Ureter (tissue), 1 donor: ENCODE results near the gene SFMBT1. TPM values are rescaled to one million over a fixed set of nuclear protein-coding genes. Genes with fewer than 3 reads are reported as not detected.
A peak's percentile ranks its signal among the peaks of the same experiment; 100 is the strongest.
"Not testable (repeated sequence)": the region's sequence is repeated elsewhere in the genome, so short reads cannot be mapped to it uniquely, and the experiment has no call there.

Source experiments
- DNase-seq: peaks from one replicate; pipeline ENCODE4 v3.0.0-alpha.2; 2020; ENCODE audit warnings: low spot score
- total RNA-seq: library from RNA; stranded (reverse); gene quantifications from one replicate; pipeline ENCODE4 v1.2.4, GENCODE V29; 2023
- donor health status: DM: yes; HTN: yes; CAD: no.

The SFMBT1 gene
- total RNA-seq, 1 donor from 2014 or later = 15.1 TPM

DNA sequence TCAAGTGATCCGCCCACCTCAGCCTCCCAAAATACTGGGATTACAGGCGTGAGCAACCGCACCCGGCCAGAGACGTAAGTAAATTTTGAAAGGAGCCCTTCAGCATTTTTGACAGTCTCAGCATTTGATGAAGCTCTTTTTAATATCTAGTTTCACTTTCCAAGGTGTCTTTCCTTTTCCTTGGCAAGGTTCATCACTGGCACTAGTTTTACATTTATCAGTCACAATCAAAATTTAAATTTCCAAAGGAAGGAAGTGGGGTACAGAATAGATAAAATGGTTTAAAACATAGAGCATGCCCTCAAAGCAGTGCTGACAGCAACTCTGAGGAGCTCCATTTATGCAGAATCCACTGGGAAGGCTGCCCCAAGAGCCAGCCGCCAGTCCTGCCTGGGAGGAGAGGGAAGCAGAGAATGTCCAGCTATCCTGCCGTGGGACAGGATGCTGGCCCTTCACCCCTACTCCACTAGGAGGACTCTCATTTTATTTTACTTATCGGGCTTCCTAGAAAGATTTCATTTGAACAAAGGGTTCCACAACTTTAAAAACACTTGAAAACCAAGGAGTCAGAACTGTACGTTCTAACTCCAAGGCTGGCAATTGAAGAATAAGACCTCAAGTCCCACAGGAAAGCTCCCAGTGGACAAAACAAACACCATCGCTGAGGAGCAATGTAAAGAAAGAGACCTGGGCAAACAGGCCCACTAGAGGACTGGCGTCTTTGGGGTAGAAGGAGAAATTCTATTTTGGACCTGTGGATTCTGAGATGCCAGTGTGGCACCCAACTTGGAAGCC lies 9.9 kb downstream of the SFMBT1 start:
- no peak for DNase-seq

DNA sequence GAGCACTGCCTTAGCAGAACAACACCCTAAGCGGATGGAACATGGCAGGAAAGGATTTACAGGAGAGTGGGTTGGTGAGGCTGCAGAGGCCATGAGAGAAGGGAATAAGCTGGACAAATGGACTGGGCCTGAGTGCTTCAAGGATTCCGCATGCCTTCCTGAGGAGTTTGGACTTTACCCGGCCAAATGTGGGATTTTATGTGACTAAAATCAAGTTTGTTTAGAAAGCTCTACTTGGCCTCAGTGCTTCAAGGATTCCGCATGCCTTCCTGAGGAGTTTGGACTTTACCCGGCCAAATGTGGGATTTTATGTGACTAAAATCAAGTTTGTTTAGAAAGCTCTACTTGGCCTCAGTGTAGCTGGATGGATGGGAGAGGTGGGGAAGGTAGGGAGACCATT lies 10.9 kb downstream of the SFMBT1 start:
- not testable (repeated sequence) for DNase-seq

DNA sequence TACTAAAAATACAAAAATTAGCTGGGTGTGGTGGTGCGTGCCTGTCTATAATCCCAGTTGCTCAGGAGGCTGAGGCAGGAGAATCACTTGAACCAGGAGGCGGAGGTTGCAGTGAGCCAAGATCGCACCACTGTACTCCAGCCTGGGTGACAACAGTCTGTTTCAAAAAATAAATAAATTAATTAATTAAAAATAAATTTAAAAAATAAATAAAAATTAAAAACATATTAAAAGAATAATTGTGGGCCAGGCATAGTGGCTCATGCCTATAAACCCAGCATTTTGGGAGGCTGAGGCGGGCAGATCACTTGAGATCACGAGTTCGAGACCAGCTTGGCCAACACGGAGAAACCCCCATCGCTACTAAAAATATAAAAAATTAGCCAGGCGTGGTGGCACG lies 11.5 kb downstream of the SFMBT1 start:
- not testable (repeated sequence) for DNase-seq

DNA sequence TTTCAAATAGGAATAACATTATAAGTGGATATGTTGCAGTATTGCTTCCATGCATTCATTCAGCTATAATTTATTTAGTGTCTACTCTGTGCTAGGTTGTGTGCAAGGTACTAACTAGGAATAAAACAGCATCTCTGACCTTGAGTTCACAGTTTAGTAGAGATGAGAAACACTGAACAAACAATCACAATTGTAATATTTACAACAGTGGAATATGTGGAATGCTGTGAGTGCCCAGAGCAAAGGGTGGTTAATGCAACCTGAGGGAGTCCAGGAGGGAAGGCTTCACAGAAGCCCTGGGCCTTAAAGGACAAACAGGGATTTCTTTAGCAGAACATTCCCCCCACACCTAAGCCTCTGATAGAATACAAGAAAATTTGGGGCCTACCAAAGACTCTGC lies 13.3 kb downstream of the SFMBT1 start:
- DNase-seq = no peak

DNA sequence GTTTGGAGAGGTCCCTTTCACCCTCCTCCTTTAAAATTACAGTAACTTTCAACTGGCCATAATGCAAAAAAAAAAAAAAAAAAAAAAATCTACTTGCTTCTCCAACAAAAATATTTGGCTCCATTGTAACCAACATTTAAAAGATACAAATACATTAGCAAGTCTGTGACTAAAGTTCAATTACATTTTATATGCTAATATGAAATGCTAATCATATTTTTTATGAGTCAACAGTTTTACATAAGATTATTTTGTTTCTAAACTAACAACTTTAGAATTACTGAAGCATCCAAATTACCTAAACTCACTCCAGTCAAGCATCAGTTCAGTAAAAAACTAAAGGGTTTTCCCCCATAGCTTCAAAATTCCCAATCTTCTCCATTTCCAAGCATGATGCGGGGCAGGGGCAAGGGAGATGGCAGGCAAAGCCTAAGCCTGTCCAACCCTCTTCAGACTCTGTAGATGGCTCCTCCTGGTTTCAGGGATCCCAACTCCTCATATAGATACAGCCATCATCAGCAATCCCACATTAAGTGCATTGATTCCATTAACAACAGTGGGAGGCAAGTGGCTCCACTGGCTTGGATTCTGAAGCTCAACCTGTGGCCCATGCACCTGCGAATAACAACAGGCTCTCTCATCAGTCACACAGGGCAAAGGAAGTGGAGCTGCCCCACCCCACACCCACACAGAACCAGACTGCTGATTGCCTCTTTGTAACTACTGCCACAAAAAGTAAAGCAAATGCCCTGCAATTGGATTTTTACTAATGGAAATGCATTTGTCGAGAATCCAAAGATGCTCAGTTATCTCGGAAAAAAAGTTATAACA lies 15.0 kb downstream of the SFMBT1 start:
- DNase-seq = no peak

DNA sequence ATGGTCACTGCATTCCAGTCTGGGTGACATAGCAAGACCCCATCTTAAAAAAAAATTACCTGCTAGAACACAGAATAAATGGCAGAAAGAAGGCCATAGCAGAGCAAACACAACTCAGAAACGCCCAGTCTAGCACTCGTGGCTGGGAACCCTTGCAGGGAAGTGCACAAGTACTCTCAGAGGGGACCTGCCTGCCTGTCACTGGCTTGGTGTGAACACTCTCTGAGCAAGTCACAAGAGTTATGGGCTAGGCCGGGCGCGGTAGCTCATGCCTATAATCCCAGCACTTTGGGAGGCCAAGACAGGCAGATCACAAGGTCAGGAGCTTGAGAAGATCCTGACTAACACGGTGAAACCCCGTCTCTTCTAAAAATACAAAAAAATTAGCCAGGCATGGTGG lies 17.2 kb downstream of the SFMBT1 start:
- no peak for DNase-seq

DNA sequence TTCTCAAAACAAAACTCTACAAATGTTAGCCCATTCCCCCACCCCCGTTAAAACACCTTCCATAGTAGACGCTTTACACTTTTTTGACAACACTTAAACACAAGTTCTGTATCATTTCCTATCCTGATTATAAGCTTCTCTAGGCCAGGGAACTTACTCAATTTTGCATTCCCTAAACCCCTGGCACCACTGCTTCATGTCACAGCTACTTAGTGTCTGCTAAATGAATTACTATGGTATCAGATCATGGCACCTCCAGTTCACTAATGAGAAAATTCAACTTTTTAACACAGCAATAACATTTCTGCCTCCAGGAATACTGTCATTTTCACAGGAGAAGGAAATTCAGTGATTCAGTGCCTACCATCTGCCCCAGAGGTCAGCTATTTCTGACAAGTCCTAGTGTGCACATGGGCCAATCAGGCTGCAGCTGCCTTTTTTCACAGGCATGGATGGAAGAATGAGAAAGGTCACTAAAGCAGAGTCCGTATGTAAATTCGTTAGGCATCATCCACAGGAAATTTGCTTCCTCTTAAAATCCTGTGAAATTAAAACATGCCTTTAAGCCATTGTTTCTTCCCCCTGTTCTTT lies 18.5 kb downstream of the SFMBT1 start:
- DNase-seq = no peak

DNA sequence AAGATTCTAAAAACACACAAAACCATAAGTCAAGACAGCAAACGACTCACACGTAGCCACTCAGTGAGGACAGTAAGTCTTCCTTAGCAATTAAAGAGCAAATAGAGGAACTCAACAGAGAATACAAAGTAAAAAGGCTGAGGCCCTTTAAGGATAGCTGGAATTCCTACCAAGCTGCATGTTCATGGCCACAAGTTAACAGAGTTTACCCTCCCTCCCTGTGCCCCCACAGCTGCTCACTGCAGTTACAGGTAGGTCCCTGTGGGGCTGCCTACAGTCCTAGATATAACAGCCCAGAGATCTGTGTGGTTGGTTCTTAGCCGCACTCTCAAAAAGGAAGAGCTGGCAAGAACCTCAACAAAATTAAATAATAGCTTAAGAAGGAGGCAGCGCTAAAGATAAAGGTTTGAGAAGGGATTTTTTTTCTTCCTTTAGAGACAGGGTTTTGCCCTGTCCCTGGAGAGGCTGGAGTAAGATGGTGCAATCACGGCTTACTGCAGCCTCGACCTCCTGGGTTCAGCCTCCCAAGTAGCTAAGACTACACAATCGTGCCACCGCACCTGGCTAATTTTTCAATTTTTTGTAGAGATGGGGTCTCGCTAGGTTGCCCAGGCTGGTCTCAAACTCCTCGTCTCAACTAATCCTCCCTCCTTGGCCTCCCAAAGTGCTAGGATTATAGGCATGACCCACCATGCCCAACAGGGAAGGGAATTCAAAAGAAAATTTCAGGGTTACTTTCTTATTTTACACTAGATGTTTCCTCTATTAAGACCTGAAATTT lies 19.3 kb downstream of the SFMBT1 start:
- DNase-seq = no peak

DNA sequence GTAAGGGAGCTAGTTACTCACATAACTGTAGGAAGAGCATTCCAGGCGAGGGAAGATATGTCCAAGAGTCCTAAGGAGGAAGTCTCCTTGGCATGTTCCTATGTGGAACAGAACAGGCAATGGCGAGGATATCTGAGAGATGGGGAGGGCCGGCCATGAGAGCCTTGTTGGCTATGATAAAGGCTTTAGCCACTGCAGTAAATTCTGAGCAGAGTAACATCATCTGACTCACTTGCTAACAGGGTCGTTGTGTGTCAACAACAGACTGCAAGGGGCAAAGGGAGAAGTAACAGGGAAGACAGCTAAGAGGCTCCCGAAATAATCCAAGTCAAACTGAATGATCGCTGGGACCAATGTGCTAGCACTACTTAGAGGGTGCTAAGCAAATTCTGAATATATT lies 21.6 kb downstream of the SFMBT1 start:
- DNase-seq = no peak

DNA sequence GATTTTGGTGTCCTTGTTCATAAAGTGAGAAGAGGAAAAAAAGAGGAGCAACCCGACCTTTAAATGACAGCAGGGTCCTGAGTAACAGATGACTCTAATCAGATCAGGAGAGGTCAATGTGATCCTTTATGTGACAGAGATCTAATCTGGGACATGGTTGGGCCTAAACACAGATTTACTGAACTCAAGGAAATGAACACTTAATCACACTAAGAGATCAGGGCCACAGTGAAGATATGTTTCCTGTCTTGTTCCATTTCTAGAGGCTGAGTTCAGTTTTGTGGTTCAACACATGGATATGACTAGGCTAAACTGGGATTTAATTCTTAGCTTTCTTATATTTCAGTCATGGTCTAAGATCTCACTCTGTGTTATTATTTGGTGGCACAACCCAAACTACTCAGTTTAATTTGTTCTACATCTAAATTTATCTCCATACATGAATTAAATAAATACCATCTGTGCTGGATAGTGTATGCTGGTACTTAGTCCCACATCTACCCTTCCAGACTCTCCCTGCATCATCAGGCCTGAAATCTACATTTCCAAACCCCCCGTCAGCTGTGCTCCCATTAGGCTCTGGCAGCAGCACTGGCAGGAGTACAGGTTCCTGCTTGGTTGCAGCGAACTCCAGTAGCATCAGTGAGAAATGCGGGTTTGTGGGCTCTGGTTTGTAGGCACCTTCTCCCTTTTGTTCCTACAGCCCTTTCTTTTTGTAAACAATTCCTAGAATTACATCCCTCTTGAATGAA lies 22.6 kb downstream of the SFMBT1 start:
- no peak for DNase-seq

DNA sequence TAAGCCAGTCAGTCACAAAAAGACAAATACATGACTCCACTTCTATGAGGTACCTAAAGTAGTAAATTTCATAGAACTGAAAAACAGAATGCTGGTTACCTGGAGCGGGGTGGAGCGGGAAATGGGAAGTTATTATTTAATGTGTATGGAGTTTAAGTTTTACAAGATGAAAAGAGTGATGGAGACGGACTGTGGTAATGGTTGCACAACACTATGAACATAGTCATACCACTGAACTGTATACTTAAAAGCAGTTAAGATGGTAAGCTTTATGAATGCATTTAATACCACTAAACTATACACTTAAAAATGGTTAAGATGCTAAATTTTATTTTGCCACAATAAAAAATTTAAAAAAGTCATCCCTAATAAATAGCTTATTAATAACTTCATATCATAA lies 23.2 kb downstream of the SFMBT1 start:
- DNase-seq = no peak

DNA sequence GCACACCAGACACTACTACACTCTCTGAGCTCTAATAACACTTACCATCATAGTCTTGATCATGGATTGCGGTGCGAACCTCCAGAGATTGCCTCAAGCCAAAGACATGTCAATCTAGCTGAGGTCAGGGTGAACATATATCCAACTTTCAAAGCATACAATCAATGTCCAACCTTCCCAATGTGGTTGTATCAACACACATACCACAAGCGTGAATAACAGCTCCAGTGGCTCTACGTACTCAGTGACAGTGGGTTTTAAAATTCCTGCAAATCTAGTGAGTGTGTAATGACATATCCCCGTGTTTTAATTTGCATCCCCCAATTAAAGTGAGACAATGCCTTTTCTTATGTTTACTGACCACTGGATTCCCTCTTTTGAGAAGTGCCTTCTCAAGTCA lies 29.6 kb downstream of the SFMBT1 start:
- no peak for DNase-seq

DNA sequence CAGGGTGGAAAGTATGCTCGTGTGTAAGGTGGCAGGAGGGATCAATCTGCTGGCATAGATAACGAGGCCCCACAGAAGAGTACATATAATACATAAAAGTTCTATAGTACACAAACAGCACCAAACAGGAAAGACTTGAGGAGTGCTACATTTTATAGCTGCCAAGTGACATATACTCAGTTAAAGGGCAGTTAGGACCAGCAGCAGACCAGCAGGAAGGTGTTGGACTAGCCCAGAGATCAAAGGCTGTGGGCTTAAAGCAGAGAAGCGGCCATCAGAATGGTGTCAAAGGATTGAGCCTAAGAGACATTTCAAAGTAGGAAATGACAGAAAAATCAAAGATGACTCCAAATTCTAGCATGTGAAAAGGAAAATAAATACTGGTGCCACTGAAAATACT lies 34.5 kb downstream of the SFMBT1 start:
- no peak for DNase-seq

DNA sequence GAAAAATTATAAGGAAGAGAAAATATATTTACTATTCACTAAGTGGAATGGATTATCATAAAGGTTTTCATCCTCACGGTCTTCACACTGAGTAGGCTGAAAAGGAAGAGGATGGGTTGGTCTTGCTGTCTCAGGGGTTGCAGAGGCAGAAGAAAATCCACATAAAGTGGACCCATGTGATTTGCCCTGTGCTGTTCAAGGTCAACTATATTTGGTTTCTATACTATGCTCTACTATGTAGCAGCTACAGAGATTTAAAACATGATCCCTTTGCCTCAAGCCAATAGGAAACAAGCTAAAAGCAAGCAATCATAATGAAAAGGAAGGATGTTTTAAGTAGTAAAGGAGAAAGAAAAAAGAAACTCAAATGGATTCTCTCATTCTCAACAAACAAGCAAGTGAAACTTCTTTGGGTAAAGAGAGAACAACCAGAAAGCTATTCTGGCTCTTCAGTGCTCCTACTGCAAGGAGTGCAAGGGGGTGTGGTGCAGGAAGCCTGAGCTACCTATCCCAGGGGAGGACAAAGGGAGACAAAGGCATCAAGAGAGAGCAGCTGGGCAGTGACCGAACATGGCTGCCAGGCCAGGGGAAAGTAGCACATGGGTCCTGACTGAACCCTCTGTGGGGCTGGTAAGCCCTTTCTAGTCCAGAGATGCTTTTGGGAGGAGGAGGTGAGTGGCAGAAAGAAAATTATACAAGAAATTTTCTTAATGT lies 35.9 kb downstream of the SFMBT1 start:
- DNase-seq = no peak

DNA sequence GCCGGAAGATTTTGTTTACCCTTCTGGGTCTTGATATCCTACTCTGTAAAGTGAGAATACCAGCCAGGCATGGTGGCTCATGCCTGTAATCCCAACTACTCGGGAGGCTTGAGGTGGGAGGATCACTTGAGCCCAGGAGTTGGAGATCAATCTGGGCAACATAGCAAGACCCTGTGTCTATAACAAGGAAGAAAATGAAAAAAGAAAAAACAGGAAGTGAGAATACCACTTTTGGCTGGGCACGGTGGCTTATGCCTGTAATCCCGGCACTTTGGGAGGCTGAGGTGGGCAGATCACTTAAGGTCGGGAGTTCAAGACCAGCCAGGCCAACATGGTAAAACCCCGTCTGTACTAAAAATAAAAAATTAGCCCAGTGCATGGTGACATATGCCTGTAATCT lies 36.9 kb downstream of the SFMBT1 start:
- DNase-seq = no peak

DNA sequence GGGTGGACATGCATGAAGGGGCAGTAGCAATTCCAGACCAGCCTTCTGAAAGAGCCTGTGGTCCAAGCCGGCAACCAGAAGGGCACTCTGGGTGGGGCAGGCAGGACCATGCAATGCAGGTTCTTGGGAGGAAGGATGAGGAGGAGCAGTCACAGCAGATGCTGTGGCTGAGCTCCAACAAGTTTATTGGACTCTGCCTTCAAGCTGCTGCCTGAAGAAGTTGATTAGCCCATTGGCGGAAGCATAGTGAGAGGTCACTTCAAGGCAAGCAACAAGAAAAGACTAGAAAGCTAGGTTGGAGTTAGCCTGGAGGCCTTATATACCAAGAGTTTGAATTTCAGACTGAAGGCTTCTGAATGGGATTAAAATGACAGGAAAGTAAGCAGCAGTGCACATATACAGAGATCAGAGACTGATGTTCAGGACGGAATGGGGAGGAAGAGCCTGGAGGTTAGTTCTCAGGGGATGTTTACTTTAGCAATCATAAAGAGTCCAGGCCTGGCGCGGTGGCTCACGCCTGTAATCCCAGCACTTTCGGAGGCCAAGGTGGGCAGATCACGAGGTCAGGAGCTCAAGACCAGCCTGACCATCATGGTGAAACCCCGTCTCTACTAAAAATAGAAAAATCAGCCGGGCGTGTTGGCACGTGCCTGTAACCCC lies 39.9 kb downstream of the SFMBT1 start:
- no peak for DNase-seq

DNA sequence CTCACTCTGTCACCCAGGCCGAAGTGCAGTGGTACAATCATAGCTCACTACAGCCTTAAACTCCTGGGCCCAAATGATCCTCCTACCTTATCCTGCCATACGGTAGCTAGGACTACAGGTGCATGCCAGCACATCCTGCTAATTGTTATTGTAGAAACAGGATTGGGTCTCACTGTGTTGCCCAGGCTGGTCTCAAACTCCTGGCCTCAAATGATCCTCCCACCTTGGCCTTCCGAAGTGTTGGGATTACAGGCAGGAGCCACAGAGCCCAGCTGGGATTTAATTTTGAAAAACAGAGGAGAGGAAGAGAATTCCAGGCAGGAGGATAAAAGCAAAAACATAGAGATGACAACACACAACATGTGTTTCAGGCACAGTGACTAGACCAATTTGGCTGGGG lies 40.5 kb downstream of the SFMBT1 start:
- DNase-seq = no peak

DNA sequence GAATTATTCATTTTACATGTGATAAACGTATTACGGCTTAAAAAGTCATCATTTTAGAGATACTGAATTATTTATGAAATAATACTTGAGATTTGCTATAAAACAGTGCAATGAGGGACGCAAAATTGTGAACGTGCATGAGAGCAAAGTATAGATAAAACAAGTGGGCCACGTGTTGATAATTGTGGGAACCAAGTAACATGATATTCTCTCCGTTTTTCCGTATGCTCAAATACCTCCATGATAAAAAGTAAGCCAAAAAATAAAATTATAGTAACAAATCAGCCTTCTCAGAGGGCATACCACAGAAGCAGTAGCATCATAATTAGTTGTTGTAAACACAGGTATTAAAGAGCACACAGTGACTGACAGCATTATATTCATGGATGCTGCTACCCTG lies 42.6 kb downstream of the SFMBT1 start:
- no peak for DNase-seq

DNA sequence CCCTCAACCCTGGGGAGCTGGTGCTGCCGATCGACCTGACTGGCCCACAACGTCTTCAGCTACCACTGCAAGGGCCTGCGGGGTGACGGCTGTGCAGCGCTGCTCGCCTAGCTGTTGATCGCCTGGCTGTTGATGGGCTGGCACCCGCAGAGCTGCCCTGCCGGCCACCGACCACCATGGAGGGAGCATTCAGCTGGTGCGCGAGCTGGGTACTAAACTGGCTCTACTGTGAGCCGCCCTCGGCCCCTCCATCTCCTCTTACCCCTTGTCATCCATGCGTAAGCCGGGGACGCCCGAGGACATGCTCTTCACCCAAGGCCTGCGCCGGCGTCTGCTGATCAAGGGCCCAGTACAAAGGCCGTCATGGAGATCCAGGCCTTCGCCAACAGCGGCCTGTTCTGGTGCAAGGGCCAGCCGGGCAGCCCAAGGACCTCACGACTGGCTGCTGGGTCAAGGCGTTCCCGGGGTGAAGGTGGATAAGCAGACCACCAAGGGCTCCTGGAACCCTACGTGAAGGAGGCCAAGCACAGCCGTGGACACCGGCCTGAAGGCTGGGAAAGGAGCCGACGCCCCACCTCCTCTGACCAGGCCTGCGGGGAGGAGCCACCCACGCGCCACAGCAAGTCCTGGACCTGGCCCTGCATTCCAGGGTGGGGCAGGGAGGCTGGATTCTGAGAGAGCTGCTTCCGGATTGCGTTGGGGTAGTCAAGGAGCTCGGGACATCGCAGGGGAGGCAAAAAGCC lies 46.9 kb downstream of the SFMBT1 start:
- DNase-seq = peak; percentile 81
